Measurements from ENCODE around the gene AAMP.

GRCh38 chr2:218289639-218290315, 19.8 kb upstream of the AAMP start:
- TF ChIP-seq CTCF (IDR thresholded peaks at IDR 0.05): no peak
- TF ChIP-seq POLR2A (IDR thresholded peaks at IDR 0.05; ENCODE audit: low read depth): no peak

All from esophagus muscularis mucosa (tissue), 3 donors.